HPDE6-E6E7 (cell line): ENCODE data around the gene ELAC1.
A peak's percentile ranks its signal among the peaks of the same experiment; 100 is the strongest.
"Not testable (repeated sequence)": the region's sequence is repeated elsewhere in the genome, so short reads cannot be mapped to it uniquely, and the experiment has no call there.

Experiments
- DNase-seq: peaks from one replicate; pipeline ENCODE4 v3.0.0; 2011; ENCODE audit warnings: missing footprints; ENCODE audit errors: extremely low spot score

Gene ELAC1

DNA sequence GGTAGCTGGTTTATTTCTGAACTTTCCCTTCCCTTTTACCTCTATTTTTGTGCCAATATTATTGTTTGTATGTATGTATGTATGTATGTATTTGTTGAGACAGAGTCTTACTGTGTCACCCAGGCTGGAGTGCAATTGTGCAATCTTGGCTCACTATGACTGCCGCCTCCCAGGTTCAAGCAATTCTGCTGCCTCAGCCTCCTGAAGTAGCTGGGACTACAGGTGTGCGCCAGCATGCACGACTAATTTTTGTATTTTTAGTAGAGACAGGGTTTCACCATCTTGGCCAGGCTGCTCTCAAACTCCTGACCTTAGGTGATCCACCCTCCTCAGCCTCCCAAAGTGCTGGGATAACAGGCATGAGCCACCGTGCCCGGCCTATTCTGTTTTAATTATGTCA is 4.6 kb downstream of the ELAC1 start:
- not testable (repeated sequence) for DNase-seq

DNA sequence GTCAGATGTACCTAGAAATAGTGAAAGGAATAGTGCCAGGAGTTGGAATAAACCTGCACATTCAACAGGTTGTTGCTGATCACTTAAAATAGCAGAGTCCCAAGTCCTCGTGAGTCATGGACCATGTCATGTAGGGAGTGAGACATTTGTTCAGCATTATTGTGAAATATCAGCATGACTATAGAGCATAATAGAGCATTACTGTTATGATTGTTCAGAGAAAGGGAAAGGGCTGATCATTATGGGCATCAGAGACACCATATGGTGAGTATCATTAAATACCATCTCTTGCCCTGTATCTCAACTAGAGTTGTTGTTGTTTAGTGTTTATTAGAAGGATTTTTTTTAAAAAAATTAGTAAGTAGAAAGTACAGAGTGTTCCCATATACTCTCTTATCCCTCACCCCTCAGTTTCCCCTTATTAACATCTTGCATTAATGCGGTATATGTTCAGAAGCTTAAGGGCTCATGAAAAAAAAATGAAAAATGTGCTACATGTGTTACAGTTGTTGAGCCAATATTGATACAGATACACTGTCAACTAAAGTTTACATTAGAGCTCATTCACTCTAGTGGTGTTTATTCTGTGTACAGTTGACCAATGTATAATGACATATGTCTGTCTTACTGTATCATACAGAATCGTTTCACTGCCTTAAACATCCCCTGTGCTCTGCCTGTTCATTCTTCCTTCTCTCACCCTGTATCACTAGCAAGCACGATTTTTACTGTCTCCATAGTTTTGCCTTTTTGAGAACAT is 5.7 kb downstream of the ELAC1 start:
- peak; percentile 70 for DNase-seq

GRCh38 chr18:50977037-50977760 is 9.4 kb downstream of the ELAC1 start:
- DNase-seq, result no peak

GRCh38 chr18:50981381-50981780 is 13.5 kb downstream of the ELAC1 start:
- no peak for DNase-seq

DNA sequence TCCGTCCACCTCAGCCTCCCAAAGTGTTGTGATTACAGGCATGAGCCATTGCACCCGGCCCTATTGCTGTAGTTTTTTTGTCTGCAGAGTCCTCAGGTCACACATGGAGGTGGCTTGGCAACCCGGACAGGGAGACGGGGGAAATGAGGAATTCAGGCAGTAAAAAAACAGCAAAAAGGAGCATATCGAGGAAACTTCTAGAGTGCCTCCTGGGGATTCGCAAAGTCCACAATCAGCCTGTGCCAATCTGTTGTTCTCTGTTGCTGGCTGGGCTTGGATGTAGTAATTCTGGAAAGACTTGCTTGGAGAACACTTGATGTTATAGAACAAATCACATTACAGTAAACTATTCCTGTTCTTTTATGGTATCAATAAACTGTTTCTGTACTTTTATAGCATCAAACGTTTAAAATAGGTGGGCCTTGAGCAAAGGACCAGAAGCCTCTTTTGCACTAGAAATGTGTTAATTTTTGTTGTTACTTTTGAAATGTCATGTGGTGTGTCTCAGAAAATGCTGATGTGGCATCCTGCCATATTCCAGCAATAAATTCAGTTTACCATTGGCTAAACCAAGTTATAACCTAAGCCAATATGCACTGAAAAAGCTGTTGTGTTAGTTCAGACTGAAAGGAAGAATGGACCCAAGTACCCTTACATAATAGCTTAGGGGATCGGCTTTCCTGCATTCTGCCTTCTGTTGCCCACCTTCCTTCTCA is 14.4 kb downstream of the ELAC1 start:
- no peak for DNase-seq

GRCh38 chr18:50982802-50983179 is 15.0 kb downstream of the ELAC1 start:
- DNase-seq, result no peak

DNA sequence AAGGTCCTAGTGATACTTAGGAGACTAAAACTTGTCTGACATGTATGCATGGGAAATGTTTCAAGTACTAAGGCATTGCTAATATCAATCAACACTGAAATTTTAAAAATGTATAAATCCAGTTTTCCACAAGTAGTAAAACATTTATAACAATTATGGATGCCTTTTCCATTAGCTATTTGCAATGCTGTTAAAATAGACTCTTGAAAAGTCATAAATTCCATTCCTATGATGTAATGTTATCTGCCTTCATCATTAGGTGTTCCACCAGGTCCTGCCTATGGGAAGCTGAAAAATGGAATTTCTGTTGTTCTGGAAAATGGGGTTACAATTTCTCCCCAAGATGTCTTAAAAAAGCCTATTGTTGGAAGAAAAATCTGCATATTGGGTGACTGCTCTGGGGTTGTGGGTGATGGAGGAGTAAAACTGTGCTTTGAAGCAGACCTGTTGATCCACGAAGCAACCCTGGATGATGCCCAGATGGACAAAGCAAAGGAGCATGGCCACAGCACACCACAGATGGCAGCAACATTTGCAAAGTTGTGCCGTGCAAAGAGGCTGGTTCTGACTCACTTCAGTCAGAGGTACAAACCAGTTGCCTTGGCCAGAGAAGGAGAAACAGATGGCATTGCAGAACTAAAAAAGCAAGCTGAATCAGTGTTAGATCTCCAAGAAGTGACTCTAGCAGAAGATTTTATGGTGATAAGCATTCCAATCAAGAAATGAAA is 18.7 kb downstream of the ELAC1 start:
- no peak for DNase-seq

GRCh38 chr18:50987261-50987660 is 19.4 kb downstream of the ELAC1 start:
- no peak for DNase-seq

DNA sequence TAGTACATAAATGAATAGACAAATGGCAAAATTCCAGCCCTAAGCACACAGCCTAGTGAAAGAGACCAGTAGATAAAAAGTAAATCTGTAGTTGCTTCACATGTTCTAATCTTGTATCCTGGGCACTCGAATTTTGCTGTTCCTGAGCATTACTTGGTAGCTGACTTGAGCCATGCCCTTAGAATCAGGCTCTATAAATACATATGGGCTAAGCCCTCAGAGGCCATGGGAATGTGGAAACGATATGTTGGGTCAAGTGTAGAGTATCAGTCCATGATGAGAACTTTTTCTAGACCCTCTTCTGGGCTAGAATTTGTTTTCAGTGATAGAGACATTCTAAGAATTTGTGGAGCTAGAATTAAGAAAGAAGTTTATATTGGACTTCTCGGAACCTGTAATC is 21.9 kb downstream of the ELAC1 start:
- no peak for DNase-seq

GRCh38 chr18:50992351-50992762 is 24.5 kb downstream of the ELAC1 start:
- no peak for DNase-seq

- no peak for DNase-seq
Observed at GRCh38 chr18:50994031-50994430, 26.2 kb downstream of the ELAC1 start.

DNA sequence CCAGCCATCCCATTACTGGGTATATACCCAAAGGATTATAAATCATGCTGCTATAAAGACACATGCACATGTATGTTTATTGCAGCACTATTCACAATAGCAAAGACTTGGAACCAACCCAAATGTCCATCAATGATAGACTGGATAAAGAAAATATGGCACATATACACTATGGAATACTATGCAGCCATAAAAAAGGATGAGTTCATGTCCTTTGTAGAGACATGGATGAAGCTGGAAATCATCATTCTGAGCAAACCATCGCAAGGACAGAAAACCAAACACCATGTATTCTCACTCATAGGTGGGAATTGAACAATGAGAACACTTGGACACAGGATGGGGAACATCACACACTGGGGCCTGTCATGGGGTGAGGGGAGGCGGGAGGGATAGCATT is 35.3 kb downstream of the ELAC1 start:
- DNase-seq, result not testable (repeated sequence)

DNA sequence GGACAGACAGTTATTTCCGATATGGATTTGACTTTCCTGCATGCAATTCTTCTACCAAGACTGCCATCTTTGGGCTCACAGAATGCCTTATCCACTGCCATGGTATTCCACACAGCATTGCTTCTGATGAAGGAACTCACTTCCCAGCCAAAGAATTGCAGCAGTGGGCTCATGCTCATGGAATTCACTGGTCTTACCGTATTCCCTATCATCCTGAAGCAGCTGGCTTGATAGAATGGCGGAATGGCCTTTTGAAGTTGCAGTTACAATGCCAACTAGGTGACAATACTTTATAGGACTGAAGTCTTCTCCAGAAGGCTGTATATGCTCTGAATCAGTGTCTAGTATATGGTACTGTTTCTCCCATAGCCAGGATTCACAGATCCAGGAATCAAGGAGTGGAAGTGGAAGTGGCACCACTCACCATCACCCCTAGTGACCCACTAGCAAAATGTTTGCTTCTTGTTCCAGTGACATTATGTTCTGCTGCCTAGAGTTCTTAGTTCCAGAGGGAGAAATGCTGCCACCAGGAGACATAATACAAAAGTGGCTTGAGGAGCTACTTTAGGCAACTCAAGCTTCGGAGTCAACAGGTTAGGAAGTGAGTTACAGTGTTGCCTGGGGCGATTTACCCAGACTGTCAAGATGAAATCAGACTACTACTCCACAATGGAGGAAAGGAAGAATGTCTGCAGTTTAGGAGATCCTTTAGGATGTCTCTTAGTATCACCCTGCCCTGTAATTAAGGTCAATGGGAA is 38.4 kb downstream of the ELAC1 start:
- no peak for DNase-seq

DNA sequence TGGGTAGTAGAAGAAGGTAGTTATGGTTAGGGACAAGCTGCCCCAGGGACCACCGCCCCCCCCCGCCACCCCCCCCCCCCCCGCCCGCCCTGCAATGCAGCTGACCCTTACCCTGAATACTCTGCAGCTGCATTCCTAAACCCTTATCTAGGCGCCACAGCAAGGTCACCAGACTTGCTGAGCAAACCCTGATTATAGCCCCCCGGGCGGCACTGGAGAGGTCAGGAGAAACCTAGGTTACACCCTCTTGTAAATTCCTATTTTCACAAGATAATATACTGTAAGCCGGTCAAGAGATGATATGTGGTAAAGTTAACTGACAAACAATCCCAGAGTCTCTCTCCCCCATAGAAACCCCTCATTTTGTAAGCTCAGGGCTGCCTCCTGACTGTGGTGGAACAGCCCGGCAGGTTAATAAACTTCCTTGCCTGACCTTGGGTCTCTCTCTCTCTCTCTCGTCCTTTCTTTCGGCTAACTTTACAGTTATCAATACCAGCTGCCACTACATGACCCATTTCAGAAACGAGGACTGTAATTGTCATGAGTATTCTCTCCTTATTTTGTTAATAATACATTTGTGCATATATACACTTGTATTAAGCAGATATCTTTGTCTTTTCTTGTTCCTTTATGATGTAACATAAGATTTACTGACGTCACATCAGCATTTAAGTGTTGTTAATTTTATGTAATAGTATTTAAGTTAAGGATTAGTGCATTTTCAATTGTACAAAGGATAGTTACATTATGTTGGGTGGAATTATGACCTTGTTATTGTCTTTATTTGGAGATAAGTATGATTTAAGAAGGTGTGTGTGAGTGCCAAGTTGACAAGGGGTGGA is 39.3 kb downstream of the ELAC1 start:
- DNase-seq, result no peak

DNA sequence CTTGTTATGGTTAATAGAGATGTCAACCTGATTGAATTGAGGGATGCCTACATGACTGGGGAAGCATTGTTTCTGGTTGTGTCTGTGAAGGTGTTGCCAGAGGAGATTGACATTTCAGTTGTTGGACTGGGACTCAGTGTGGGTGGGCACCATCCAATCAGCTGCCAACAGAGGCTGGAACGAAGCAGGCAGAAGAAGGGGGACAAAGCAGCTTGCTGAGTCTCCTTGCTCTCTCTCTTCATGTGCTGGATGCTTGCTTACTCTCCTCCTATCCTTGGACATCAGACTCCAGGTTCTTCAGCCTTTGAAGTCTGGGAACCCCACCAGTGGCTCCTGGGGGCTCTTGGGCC is 39.9 kb downstream of the ELAC1 start:
- DNase-seq, result no peak

- no peak for DNase-seq
Observed at GRCh38 chr18:51009072-51009471, 41.2 kb downstream of the ELAC1 start.

DNA sequence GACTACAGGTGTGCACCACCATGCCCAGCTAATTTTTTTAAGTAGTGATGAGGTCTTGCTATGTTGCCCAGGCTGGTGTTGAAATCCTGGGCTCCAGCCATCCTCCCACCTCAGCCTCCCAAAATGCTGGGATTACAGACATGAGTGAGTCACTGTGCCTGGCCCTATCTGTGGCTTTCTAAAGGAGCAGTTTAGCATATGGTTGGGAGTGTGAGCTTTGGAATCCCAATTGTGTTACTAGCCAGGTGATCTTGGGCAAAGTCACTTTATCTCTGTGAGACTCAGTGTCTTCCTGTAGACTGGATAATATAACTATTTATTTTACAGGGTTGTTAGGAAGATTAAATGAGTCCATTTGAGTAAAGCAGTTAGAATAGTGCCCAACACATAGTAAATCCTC is 42.4 kb downstream of the ELAC1 start:
- DNase-seq, result no peak

- DNase-seq, result no peak
Observed at GRCh38 chr18:51011709-51012108, 43.9 kb downstream of the ELAC1 start.

- DNase-seq, result no peak
Observed at GRCh38 chr18:51012441-51012840, 44.6 kb downstream of the ELAC1 start.

- DNase-seq, result no peak
Observed at GRCh38 chr18:51013259-51013658, 45.4 kb downstream of the ELAC1 start.
